Measurements from ENCODE around the gene LYPD8. TPM values are rescaled to one million over a fixed set of nuclear protein-coding genes. Genes with fewer than 3 reads are reported as not detected.

The LYPD8 gene
- total RNA-seq, 4 donors from 2014 or later = not detected

- Histone ChIP-seq H3K4me3 (no peak overlapping the region), H3K9me3 (no peaks in the 10 kb centered on the region), H3K36me3 (no peaks in the 10 kb centered on the region), H3K27ac (no peak overlapping the region), H3K4me1 (no peaks in the 10 kb centered on the region), H3K27me3 (no peaks in the 10 kb centered on the region)
- WGBS = 75% methylated on average over 5 of the region's 5 CpGs
- DNase-seq (ENCODE audit: low spot score in 2 of 2) = no peak
- no peak for TF ChIP-seq POLR2AphosphoS5 (IDR thresholded peaks at IDR 0.05)
- no peak for TF ChIP-seq EP300 (IDR thresholded peaks at IDR 0.05)
- TF ChIP-seq CTCF (IDR thresholded peaks at IDR 0.05) = no peak
- no peak for TF ChIP-seq POLR2A (IDR thresholded peaks at IDR 0.05)
These were observed 2.2 kb upstream of the LYPD8 start for GRCh38 chr1:248757784-248758195.

- Histone ChIP-seq H3K36me3 (no peaks in the 10 kb centered on the region), H3K9me3 (no peaks in the 10 kb centered on the region), H3K27me3 (no peaks in the 10 kb centered on the region), H3K4me1 (no peaks in the 10 kb centered on the region), H3K27ac (no peak overlapping the region), H3K4me3 (no peak overlapping the region)
- 64% methylated on average over 5 of the region's 5 CpGs for WGBS
- DNase-seq (ENCODE audit: low spot score in 2 of 2) = no peak
- no peak for TF ChIP-seq CTCF (IDR thresholded peaks at IDR 0.05)
- TF ChIP-seq EP300 (IDR thresholded peaks at IDR 0.05) = no peak
- TF ChIP-seq POLR2A (IDR thresholded peaks at IDR 0.05) = no peak
- TF ChIP-seq POLR2AphosphoS5 (IDR thresholded peaks at IDR 0.05) = no peak
These were observed 1.1 kb upstream of the LYPD8 start for GRCh38 chr1:248756636-248757035.

DNA sequence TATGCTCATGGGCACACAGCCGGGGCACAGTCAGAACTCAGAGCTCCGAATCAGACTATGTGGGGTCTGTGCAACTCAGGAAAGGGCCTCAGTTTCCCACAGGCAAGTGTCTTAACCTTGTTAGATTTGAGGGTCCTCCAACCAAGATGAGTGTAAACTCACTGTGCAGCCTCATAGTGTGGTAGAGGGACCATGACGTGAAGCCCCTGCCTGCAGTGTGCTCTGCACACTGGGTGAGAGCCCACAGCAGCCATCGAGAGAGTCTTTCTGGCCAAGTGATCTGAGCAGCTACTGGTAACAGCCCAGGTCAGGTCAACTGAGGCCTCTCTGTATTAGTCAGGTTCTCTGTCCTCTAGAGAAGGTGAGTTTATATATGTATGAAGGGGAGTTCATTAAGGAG lies 592 bp upstream of the LYPD8 start:
- H3K27me3 ChIP-seq = no peaks in the 10 kb centered on the region
- no peak overlapping the region for H3K27ac ChIP-seq
- no peak for TF ChIP-seq POLR2A (IDR thresholded peaks at IDR 0.05)
- no peak for TF ChIP-seq EP300 (IDR thresholded peaks at IDR 0.05)
- TF ChIP-seq POLR2AphosphoS5 (IDR thresholded peaks at IDR 0.05) = no peak
- TF ChIP-seq CTCF (IDR thresholded peaks at IDR 0.05) = no peak
- no peaks in the 10 kb centered on the region for H3K36me3 ChIP-seq
- no peaks in the 10 kb centered on the region for H3K9me3 ChIP-seq
- no peaks in the 10 kb centered on the region for H3K4me1 ChIP-seq
- no peak overlapping the region for H3K4me3 ChIP-seq
- WGBS = 92% methylated on average over 4 of the region's 4 CpGs
- no peak for DNase-seq (ENCODE audit: low spot score in 2 of 2)

DNA sequence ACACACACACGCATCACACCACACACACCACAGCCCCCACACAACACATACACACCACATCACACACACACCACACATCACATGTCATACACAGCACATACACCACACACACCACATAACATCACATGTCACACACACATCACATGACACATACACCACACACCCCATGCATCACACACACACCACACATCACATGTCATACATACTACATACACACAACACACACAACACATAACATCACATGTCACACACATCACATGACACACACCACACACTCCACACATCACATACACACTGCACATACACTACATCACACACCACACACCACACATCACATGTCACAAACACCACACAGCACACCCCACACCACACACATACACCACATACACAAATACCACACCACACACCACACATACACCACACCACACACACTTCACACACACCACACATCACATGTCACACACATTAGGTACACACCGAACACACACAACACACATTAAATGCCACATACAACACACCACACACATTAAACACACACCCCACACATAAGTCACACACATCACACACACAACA lies 1.8 kb downstream of the LYPD8 start:
- no peaks in the 10 kb centered on the region for H3K36me3 ChIP-seq
- TF ChIP-seq POLR2AphosphoS5 (IDR thresholded peaks at IDR 0.05) (no peak), EP300 (IDR thresholded peaks at IDR 0.05) (no peak), CTCF (IDR thresholded peaks at IDR 0.05) (no peak), POLR2A (IDR thresholded peaks at IDR 0.05) (no peak)
- H3K9me3 ChIP-seq = no peaks in the 10 kb centered on the region
- H3K27me3 ChIP-seq = no peaks in the 10 kb centered on the region
- DNase-seq (ENCODE audit: low spot score in 2 of 2) = no peak
- H3K4me3 ChIP-seq = no peak overlapping the region
- no peak overlapping the region for H3K27ac ChIP-seq
- 96% methylated on average over 2 of the region's 2 CpGs for WGBS
- no peaks in the 10 kb centered on the region for H3K4me1 ChIP-seq

- Histone ChIP-seq H3K4me1 (no peaks in the 10 kb centered on the region), H3K27ac (no peak overlapping the region), H3K4me3 (no peak overlapping the region), H3K27me3 (no peaks in the 10 kb centered on the region), H3K36me3 (no peaks in the 10 kb centered on the region), H3K9me3 (no peaks in the 10 kb centered on the region)
- no peak for DNase-seq (ENCODE audit: low spot score in 2 of 2)
- no peak for TF ChIP-seq CTCF (IDR thresholded peaks at IDR 0.05)
- TF ChIP-seq EP300 (IDR thresholded peaks at IDR 0.05) = no peak
- 82% methylated on average over 1 of the region's 1 CpG for WGBS
These were observed 2.4 kb downstream of the LYPD8 start for GRCh38 chr1:248753029-248753594.
